HEK293 (cell line): ENCODE measurements around the gene PTPN20.

ENCODE experiments used
- PATZ1 ChIP-seq: fragments of 450-650 bp; formaldehyde crosslinking; IDR thresholded peaks from 2 replicates; pipeline ENCODE4 v1.5.1; 2016; ENCODE audit warnings: missing biosample characterization, missing genetic modification characterization
- ZNF121 ChIP-seq: fragments of 450-650 bp; formaldehyde crosslinking; IDR thresholded peaks from 2 replicates; pipeline ENCODE4 v1.5.1; 2016; ENCODE audit warnings: missing biosample characterization, missing genetic modification characterization
- ZNF423 ChIP-seq: fragments of 450-650 bp; formaldehyde crosslinking; IDR thresholded peaks from 2 replicates; pipeline ENCODE4 v1.5.1; 2016; ENCODE audit warnings: missing biosample characterization, missing genetic modification characterization

- TF ChIP-seq ZNF423 (no peak), PATZ1 (tag by site-specific recombination) (no peak), ZNF121 (tag by site-specific recombination) (no peak)
Observed at GRCh38 chr10:47027108-47027783, 116.0 kb downstream of the PTPN20 start.
